Caco-2 (cell line): ENCODE measurements around the gene CBX1. TPM values are rescaled to one million over a fixed set of nuclear protein-coding genes. Genes with fewer than 3 reads are reported as not detected.

Source experiments
- BruUV-seq: library from RNA; stranded (reverse); fragments of 400-500 nt; replicated peaks from 2 replicates; lab custom pipeline; 2021; lab: Mats Ljungman, UMichigan
- CTCF ChIA-PET: fragments of 300-600 bp; sonication (Branson Sonifier 250); formaldehyde crosslinking; loops from one replicate; lab custom pipeline; 2022; ENCODE audit warnings: antibody characterized with exemption; lab: Charles Lee
- POLR2A ChIA-PET: fragments of 300-600 bp; sonication (Branson Sonifier 250); formaldehyde crosslinking; loops from one replicate; lab custom pipeline; 2022; ENCODE audit warnings: antibody characterized with exemption; lab: Charles Lee
- DNase-seq, 2 experiments: peaks; one replicate each; pipeline versions ENCODE4 v3.0.0 to v3.0.0-alpha.2; 2020 to 2022
- H3K27me3 ChIP-seq: replicated peaks from 2 replicates; pipeline ENCODE4 v1.6.0; 2011; ENCODE audit warnings: low read length; ENCODE audit not compliant: control insufficient read depth, insufficient read depth
- H3K36me3 ChIP-seq: 2 replicates; pipeline ENCODE4 v1.5.1; 2011; ENCODE audit warnings: low read length; ENCODE audit not compliant: control insufficient read depth, insufficient read depth
- H3K4me1 ChIP-seq: fragments of 250-450 bp; sonication (Bioruptor Pico); 2 replicates; pipeline ENCODE4 v1.5.1; 2020; ENCODE audit warnings: mild to moderate bottlenecking
- H3K4me3 ChIP-seq: 2 replicates; pipeline ENCODE4 v1.5.1; 2011; ENCODE audit warnings: low read depth, mild to moderate bottlenecking, control low read depth, low read length
- H3K9me3 ChIP-seq: fragments of 250-450 bp; sonication (Bioruptor Pico); 2 replicates; pipeline ENCODE4 v1.5.1; 2020; ENCODE audit warnings: mild to moderate bottlenecking, moderate library complexity
- H3K27ac Mint-ChIP-seq: one replicate; pipeline ENCODE4 v1.8.0; 2022; ENCODE audit warnings: mixed read lengths; ENCODE audit not compliant: unreplicated experiment
- H3K27me3 Mint-ChIP-seq: one replicate; pipeline ENCODE4 v1.8.0; 2022; ENCODE audit warnings: mixed read lengths; ENCODE audit not compliant: insufficient read depth, unreplicated experiment
- H3K36me3 Mint-ChIP-seq: one replicate; pipeline ENCODE4 v1.8.0; 2022; ENCODE audit warnings: mild to moderate bottlenecking, mixed read lengths; ENCODE audit not compliant: insufficient read depth, unreplicated experiment
- H3K4me1 Mint-ChIP-seq: one replicate; pipeline ENCODE4 v1.8.0; 2022; ENCODE audit warnings: low read depth, mixed read lengths; ENCODE audit not compliant: unreplicated experiment
- H3K4me3 Mint-ChIP-seq: one replicate; pipeline ENCODE4 v1.8.0; 2022; ENCODE audit warnings: mild to moderate bottlenecking, moderate library complexity, mixed read lengths; ENCODE audit not compliant: unreplicated experiment
- H3K9me3 Mint-ChIP-seq: one replicate; pipeline ENCODE4 v1.8.0; 2022; ENCODE audit warnings: mixed read lengths; ENCODE audit not compliant: unreplicated experiment
- CTCF ChIP-seq, 2 experiments: fragments of 200-600 bp in 1 of 2; IDR thresholded peaks; 1 replicate in 1 of 2; 2 replicates in 1 of 2; pipeline versions ENCODE4 v1.5.1 to v1.8.0; 2011 to 2022; ENCODE audit warnings: antibody characterized with exemption in 1 of 2, control low read depth in 1 of 2, inconsistent platforms in 1 of 2, low read depth in 1 of 2, low read length in 1 of 2, mild to moderate bottlenecking in 1 of 2, moderate library complexity in 1 of 2; ENCODE audit not compliant: insufficient read depth in 1 of 2, severe bottlenecking in 1 of 2, unreplicated experiment in 1 of 2
- intact Hi-C: fragments of 100-400 bp; cut with micrococcal nuclease; formaldehyde crosslinking; loops from one replicate; pipeline ENCODE4 v1.10.0; 2022; ENCODE audit not compliant: unreplicated experiment
- total RNA-seq: library from RNA; stranded (reverse); gene quantifications from 2 replicates; pipeline ENCODE4 v1.2.3, GENCODE V29; 2022

Gene CBX1
- total RNA-seq, 1 experiment from 2014 or later: 213 TPM

DNA sequence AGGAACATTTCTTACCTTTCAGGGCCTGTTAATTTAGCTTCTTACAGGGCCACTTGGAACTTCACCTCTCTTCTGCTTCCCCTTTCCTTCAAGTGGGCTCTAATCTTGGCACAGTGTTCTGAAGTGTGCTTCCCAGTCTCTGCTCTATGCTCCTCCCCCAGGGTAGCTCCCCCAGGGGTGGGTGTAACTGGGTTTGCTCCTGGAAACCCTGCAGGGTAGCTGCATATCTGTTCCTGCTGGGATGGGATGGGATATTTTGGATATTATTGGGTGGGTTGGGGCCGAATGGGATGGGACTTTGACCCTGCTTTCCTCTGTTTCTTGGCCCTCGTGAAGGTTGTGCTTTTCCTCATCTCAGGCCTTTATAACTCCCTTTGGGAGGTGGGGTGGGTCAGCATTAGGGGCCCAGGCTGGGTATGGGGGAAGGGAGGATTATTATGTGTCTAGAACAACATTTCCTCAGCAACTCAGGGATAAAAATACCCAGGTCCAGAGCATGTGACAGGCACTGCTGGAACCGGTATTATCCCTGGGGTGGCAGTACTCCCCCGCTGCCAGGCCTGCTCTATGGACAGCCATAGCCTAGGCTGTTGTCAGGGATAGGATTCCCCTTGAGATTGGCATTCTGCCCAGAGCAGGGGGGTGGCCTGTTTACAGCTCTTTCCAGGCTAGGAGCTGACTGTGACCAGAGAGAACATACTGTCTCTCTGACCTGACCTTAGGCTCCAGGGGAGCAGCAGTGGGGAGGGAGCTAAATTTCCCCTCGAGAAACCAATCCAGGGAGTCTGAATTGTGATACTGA, 48.1 kb downstream of the CBX1 start:
- no peak for TF ChIP-seq CTCF (IDR thresholded peaks at IDR 0.05; ENCODE audit: insufficient read depth in 1 of 2, low read depth in 1 of 2, low read length in 1 of 2, severe bottlenecking in 1 of 2, unreplicated experiment in 1 of 2)
- DNase-seq: no peak
- CTCF ChIA-PET: interaction anchor here (0.7 to 2.7 kb wide), 8 partner anchors 10 to 112 kb away, joined by 3 to 12 read pairs (median 4); partner anchors contain the start of gene PNPO
- H3K9me3 Mint-ChIP-seq: no peaks in the 10 kb centered on the region
- no peaks in the 10 kb centered on the region for H3K27me3 Mint-ChIP-seq
- intact Hi-C loops: no loop called here
- no peaks in the 10 kb centered on the region for H3K27me3 ChIP-seq
- no peak overlapping the region for H3K4me3 ChIP-seq
- peaks cover 38% of the 10 kb centered on the region for H3K4me1 Mint-ChIP-seq
- no peak overlapping the region for H3K4me3 Mint-ChIP-seq
- no TSS peak for BruUV-seq
- peaks cover 35% of the 10 kb centered on the region for H3K36me3 ChIP-seq
- no peaks in the 10 kb centered on the region for H3K9me3 ChIP-seq
- POLR2A ChIA-PET: interaction anchor here (0.6 to 1.0 kb wide), 2 partner anchors 15 to 17 kb away, joined by 3 read pairs; no protein-coding TSS in a partner anchor
- peaks cover 87% of the 10 kb centered on the region for H3K36me3 Mint-ChIP-seq
- peaks cover 34% of the 10 kb centered on the region for H3K4me1 ChIP-seq
- peak overlapping the region; percentile 7 for H3K27ac Mint-ChIP-seq

- no peak overlapping the region for H3K4me3 Mint-ChIP-seq
Observed at GRCh38 chr17:48051706-48052486, 49.4 kb downstream of the CBX1 start.

More at GRCh38 chr17:48051706-48052486, 49.4 kb downstream of the CBX1 start:
- Histone ChIP-seq H3K9me3 (no peaks in the 10 kb centered on the region), H3K36me3 (peaks cover 29% of the 10 kb centered on the region), H3K4me3 (no peak overlapping the region), H3K27me3 (no peaks in the 10 kb centered on the region), H3K4me1 (peaks cover 34% of the 10 kb centered on the region)
- DNase-seq: no peak
- H3K4me1 Mint-ChIP-seq: peaks cover 38% of the 10 kb centered on the region
- no TSS peak for BruUV-seq
- no peaks in the 10 kb centered on the region for H3K27me3 Mint-ChIP-seq
- ChIA-PET POLR2A (interaction anchor here (1.0 kb wide), 1 partner anchor 17 kb away, joined by 3 read pairs; no protein-coding TSS in a partner anchor), CTCF (interaction anchor here (0.6 to 2.7 kb wide), 10 partner anchors 8 to 83 kb away, joined by 3 to 12 read pairs (median 4); no protein-coding TSS in a partner anchor)
- intact Hi-C loops: no loop called here
- peak overlapping the region; percentile 20 for H3K27ac Mint-ChIP-seq
- no peaks in the 10 kb centered on the region for H3K9me3 Mint-ChIP-seq
- no peak for TF ChIP-seq CTCF (IDR thresholded peaks at IDR 0.05; ENCODE audit: insufficient read depth in 1 of 2, low read depth in 1 of 2, low read length in 1 of 2, severe bottlenecking in 1 of 2, unreplicated experiment in 1 of 2)
- H3K36me3 Mint-ChIP-seq: peaks cover 86% of the 10 kb centered on the region
